Smooth muscle cell (in vitro differentiated cells): ENCODE data around the gene ADARB2. TPM values are rescaled to one million over a fixed set of nuclear protein-coding genes. Genes with fewer than 3 reads are reported as not detected.
A peak's percentile ranks its signal among the peaks of the same experiment; 100 is the strongest.

Source experiments
- DNase-seq: peaks from one replicate; lab custom pipeline; 2025; ENCODE audit not compliant: unreplicated experiment; lab: John Stamatoyannopoulos, UW
- H2AFZ ChIP-seq: fragments of 200-600 bp; sonication (generic); 2 replicates; pipeline ENCODE4 v1.6.0; 2016; ENCODE audit warnings: antibody characterized with exemption, low read depth, mild to moderate bottlenecking
- H3F3A ChIP-seq: fragments of 200-600 bp; sonication (generic); 2 replicates; pipeline ENCODE4 v1.6.0; 2017; ENCODE audit warnings: antibody characterized with exemption, low read depth
- H3K27ac ChIP-seq: fragments of 200-600 bp; sonication (generic); 2 replicates; pipeline ENCODE4 v1.5.1; 2016; ENCODE audit warnings: low read depth, mild to moderate bottlenecking
- H3K27me3 ChIP-seq: fragments of 200-600 bp; sonication (generic); 2 replicates; pipeline ENCODE4 v1.6.1; 2016; ENCODE audit warnings: low read depth, mild to moderate bottlenecking
- H3K36me3 ChIP-seq: fragments of 200-600 bp; sonication (generic); 2 replicates; pipeline ENCODE4 v1.5.1; 2016; ENCODE audit warnings: low read depth
- H3K4me1 ChIP-seq: fragments of 200-600 bp; sonication (generic); 2 replicates; pipeline ENCODE4 v1.5.1; 2016; ENCODE audit warnings: low read depth
- H3K4me2 ChIP-seq: fragments of 200-600 bp; sonication (generic); 2 replicates; pipeline ENCODE4 v1.6.0; 2016; ENCODE audit warnings: mild to moderate bottlenecking
- H3K4me3 ChIP-seq: fragments of 200-600 bp; sonication (generic); 2 replicates; pipeline ENCODE4 v1.5.1; 2016; ENCODE audit warnings: mild to moderate bottlenecking
- H3K79me2 ChIP-seq: fragments of 200-600 bp; sonication (generic); 2 replicates; pipeline ENCODE4 v1.6.0; 2016; ENCODE audit warnings: low read depth, mild to moderate bottlenecking
- H3K9ac ChIP-seq: fragments of 200-600 bp; sonication (generic); 2 replicates; pipeline ENCODE4 v1.6.0; 2016; ENCODE audit warnings: low read depth
- H3K9me3 ChIP-seq: fragments of 200-600 bp; sonication (generic); replicated peaks from 2 replicates; pipeline ENCODE4 v1.5.1; 2016; ENCODE audit warnings: low read depth
- H4K20me1 ChIP-seq: fragments of 200-600 bp; sonication (generic); 2 replicates; pipeline ENCODE4 v1.6.0; 2016; ENCODE audit warnings: low read depth
- CTCF ChIP-seq: fragments of 200-600 bp; sonication (generic); IDR thresholded peaks from 2 replicates; pipeline ENCODE4 v1.5.1; 2017; ENCODE audit warnings: borderline replicate concordance, mild to moderate bottlenecking, antibody characterized with exemption; ENCODE audit not compliant: insufficient read depth, poor library complexity, severe bottlenecking
- WGBS: methylation state at CpG from one replicate; pipeline ENCODE4 v1.1.7; 2016; ENCODE audit warnings: low lambda C conversion rate; 5-methylcytosine and 5-hydroxymethylcytosine counted together
- polyA plus RNA-seq: library from polyadenylated mRNA; unstranded; fragments of >200 nt; fragmentation: Nextera tagmentation; extraction: Ambion mirVana; gene quantifications from 2 replicates; pipeline ENCODE4 v1.2.1, GENCODE V29; 2016
- total RNA-seq: library from RNA; depleted of rRNA; stranded (reverse); fragments of >200 nt; gene quantifications from 2 replicates; pipeline ENCODE4 v1.2.3, GENCODE V29; 2014

ADARB2 gene
- total and polyA plus RNA-seq, 2 experiments from 2014 or later, result 0.13 to 0.39 TPM

DNA sequence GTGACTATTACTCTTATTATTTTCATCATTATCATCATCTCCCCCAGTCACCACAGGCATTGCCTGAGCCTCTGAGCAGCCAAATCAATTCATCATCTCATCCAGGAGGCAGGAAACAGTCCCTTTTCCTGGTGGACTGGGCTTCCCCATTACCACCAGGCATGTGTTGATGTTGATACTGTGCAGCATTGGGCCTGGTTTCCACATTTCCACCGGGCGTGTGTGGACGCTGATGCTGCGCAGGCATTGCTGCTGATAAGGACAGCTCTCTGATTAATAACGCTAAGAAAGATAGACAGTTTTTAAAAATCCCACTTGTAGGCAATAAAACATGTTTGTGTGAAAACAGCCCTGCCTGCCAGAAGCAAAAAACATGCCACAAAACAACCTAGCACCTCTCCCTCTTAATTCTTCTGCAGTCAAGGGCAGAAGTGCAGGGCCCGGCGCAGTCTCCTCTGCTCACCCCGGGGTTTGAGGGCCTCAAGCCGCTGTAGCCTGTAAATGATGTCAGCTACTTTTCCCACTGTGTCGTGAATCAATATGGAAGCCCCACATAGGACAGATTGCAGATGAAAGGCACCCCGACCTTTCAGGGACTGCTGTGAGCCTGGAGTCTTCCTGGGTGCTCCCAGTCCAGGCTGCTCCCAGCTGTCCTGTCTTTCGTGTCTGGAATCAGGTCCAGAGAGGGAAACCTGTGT lies 465.1 kb downstream of the ADARB2 start:
- H3K27me3 ChIP-seq, result peaks cover 5% of the 10 kb centered on the region
- no peaks in the 10 kb centered on the region for H4K20me1 ChIP-seq
- no peak for TF ChIP-seq CTCF
- no peaks in the 10 kb centered on the region for H3F3A ChIP-seq
- H3K36me3 ChIP-seq, result no peaks in the 10 kb centered on the region
- DNase-seq, result peak; percentile 18
- WGBS, result 47% methylated on average over 12 of the region's 12 CpGs
- no peaks in the 10 kb centered on the region for H3K4me1 ChIP-seq
- no peak overlapping the region for H3K27ac ChIP-seq
- H3K4me3 ChIP-seq, result no peak overlapping the region
- no peak overlapping the region for H2AFZ ChIP-seq
- H3K9ac ChIP-seq, result no peak overlapping the region
- no peaks in the 10 kb centered on the region for H3K79me2 ChIP-seq
- no peak overlapping the region for H3K4me2 ChIP-seq
- no peaks in the 10 kb centered on the region for H3K9me3 ChIP-seq

DNA sequence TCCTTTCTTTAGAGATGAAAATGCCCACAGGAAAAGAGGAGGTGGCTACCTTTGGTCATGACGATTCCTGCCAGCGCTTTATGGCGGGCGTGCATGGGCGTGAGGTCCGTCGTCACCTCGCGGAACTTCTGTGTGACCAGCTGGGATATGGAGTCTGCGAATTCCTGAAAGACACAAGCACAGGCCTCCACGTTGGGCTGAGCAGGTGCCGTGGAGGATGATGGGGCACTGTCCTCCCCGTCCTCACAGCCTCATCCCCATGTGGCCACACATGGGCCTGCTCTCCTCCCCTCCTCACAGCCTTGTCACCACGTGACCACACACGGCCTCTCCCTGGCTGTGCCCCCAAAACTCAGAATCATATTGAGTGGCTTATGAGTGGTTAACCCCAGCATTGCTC lies 466.4 kb downstream of the ADARB2 start:
- H4K20me1 ChIP-seq, result no peaks in the 10 kb centered on the region
- 93% methylated on average over 15 of the region's 15 CpGs for WGBS
- no peaks in the 10 kb centered on the region for H3K9me3 ChIP-seq

GRCh38 chr10:1270490-1270889 lies 466.8 kb downstream of the ADARB2 start:
- no peak for DNase-seq
- Histone ChIP-seq H3K27ac (no peak overlapping the region), H3K4me2 (no peak overlapping the region), H3K4me3 (no peak overlapping the region), H3K36me3 (no peaks in the 10 kb centered on the region), H3K9me3 (no peaks in the 10 kb centered on the region), H2AFZ (no peak overlapping the region), H3K9ac (no peak overlapping the region), H3K27me3 (peaks cover 8% of the 10 kb centered on the region), H3K4me1 (no peaks in the 10 kb centered on the region), H3F3A (no peaks in the 10 kb centered on the region), H4K20me1 (no peaks in the 10 kb centered on the region), H3K79me2 (no peaks in the 10 kb centered on the region)
- no peak for TF ChIP-seq CTCF
- WGBS, result 98% methylated on average over 9 of the region's 9 CpGs

More for the DNA sequence above, 466.4 kb downstream of the ADARB2 start:
- TF ChIP-seq CTCF, result no peak
- Histone ChIP-seq H3F3A (no peaks in the 10 kb centered on the region), H3K4me2 (no peak overlapping the region), H3K36me3 (no peaks in the 10 kb centered on the region), H3K27me3 (peaks cover 8% of the 10 kb centered on the region), H3K79me2 (no peaks in the 10 kb centered on the region), H3K4me3 (no peak overlapping the region), H3K9ac (no peak overlapping the region), H2AFZ (no peak overlapping the region), H3K27ac (no peak overlapping the region), H3K4me1 (no peaks in the 10 kb centered on the region)
- DNase-seq, result no peak

DNA sequence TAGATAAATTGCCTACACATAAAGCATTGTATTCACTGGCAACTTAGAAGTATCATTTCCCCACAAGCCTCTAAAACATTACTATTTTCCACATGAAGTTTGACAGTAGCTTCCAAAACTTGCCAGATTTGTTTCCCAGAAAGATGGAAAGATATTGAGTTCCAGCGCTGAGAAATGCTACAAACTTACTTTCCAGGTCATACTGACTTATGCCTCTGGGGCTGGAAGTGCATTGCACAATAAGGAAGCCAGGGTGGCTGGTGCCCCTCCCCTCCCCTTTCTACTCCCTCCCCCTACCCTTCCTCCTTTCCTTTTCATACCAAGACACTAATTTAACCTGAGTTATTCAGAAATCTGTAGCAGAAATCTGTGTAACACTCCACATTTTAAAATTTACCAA lies 468.5 kb downstream of the ADARB2 start:
- Histone ChIP-seq H3K4me1 (no peaks in the 10 kb centered on the region), H2AFZ (no peak overlapping the region), H3K27me3 (peaks cover 8% of the 10 kb centered on the region), H3K36me3 (no peaks in the 10 kb centered on the region), H3F3A (no peaks in the 10 kb centered on the region), H3K4me3 (no peak overlapping the region), H3K4me2 (no peak overlapping the region), H4K20me1 (no peaks in the 10 kb centered on the region), H3K79me2 (no peaks in the 10 kb centered on the region), H3K9ac (no peak overlapping the region), H3K27ac (no peak overlapping the region), H3K9me3 (no peaks in the 10 kb centered on the region)
- 21% methylated on average over 1 of the region's 1 CpG for WGBS
- TF ChIP-seq CTCF, result no peak
- no peak for DNase-seq
